Uterus (tissue), 2 donors: ENCODE measurements around the gene CCL21.

Source experiments
- CTCF ChIP-seq, 4 experiments: fragments of 200-600 bp in 2 of 4; fragments of 450-650 bp in 2 of 4; sonication (generic) in 2 of 4; IDR thresholded peaks; one replicate each; pipeline ENCODE4 v1.5.1; 2016 to 2019; ENCODE audit warnings: antibody characterized with exemption in 4 of 4, mild to moderate bottlenecking in 2 of 4, moderate library complexity in 1 of 4
- POLR2A ChIP-seq, 2 donors: fragments of 450-650 bp; IDR thresholded peaks; one replicate each; pipeline ENCODE4 v1.6.1; 2016; ENCODE audit warnings: antibody characterized with exemption in 2 of 2, mild to moderate bottlenecking in 1 of 2, moderate library complexity in 1 of 2

- TF ChIP-seq CTCF (IDR thresholded peaks at IDR 0.05) (no peak), POLR2A (IDR thresholded peaks at IDR 0.05) (no peak)
These were observed 15.1 kb downstream of the CCL21 start for GRCh38 chr9:34694811-34695210.
